SK-N-MC (cell line): Measurements from ENCODE around the gene TBC1D26.

Experiments
- EZH2 ChIP-seq: fragments of 200-600 bp; sonication (generic); IDR thresholded peaks from one replicate; pipeline ENCODE4 v1.6.1; 2017; ENCODE audit warnings: antibody characterized with exemption
- FOXP2 ChIP-seq: optimal IDR thresholded peaks from 2 replicates; pipeline ENCODE3; 2011; ENCODE audit warnings: mild to moderate bottlenecking, moderate library complexity; ENCODE audit not compliant: insufficient read depth; ENCODE audit errors: extremely low read length, control extremely low read depth
- POLR2AphosphoS5 ChIP-seq: IDR thresholded peaks from 2 replicates; pipeline ENCODE4 v1.6.1; 2012; ENCODE audit warnings: mild to moderate bottlenecking, low read depth, low read length, borderline replicate concordance

DNA sequence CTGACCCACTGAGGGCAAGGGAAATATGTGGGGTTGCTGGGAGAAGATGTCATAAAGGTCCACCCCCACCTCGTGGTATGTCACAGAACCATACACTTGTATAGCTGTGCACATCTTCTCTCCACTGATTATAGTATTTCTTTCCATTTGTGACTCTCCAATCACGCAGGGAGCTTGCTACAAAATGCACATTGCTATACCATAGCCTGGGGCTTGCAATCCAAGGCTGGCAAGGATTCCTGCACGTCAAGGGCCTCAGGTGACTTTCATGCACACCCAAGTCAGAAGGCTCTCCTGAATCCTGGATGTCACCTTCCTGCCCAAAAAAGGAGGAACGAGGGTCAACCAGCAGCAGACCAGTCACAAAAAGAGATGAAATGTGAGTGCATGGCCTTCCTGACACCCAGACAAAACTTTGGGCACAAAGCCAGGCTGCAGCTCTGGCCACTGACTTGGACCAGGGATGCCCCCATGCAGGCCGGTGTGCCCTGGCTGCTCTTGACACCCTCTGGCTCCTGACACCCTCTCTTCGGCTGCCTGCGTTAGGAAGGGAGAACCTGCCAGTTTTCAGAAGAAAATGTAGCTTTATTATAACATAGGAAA, 12.1 kb downstream of the TBC1D26 start:
- no peak for TF ChIP-seq FOXP2
- TF ChIP-seq POLR2AphosphoS5, result no peak
- no peak for TF ChIP-seq EZH2
